NCI-H2171 treated with DMSO at 0.1 percent for 48 hours (cell line): ENCODE data around the gene ATP23.
A peak's percentile ranks its signal among the peaks of the same experiment; 100 is the strongest.

Experiments used
- DNase-seq: peaks from one replicate; lab custom pipeline; 2025; lab: John Stamatoyannopoulos, UW

Gene ATP23

GRCh38 chr12:57941165-57941894 lies at the start of gene ATP23:
Gene ATP23 (plus strand): TSS chr12:57941567. CDS start chr12:57941702, 135 bp downstream.
- peak; percentile 94 for DNase-seq

GRCh38 chr12:57892232-57892972 lies 49.0 kb upstream of the ATP23 start:
- DNase-seq, result no peak

- peak; percentile 60 for DNase-seq
These were observed 47.7 kb upstream of the ATP23 start for GRCh38 chr12:57893431-57894353.

DNA sequence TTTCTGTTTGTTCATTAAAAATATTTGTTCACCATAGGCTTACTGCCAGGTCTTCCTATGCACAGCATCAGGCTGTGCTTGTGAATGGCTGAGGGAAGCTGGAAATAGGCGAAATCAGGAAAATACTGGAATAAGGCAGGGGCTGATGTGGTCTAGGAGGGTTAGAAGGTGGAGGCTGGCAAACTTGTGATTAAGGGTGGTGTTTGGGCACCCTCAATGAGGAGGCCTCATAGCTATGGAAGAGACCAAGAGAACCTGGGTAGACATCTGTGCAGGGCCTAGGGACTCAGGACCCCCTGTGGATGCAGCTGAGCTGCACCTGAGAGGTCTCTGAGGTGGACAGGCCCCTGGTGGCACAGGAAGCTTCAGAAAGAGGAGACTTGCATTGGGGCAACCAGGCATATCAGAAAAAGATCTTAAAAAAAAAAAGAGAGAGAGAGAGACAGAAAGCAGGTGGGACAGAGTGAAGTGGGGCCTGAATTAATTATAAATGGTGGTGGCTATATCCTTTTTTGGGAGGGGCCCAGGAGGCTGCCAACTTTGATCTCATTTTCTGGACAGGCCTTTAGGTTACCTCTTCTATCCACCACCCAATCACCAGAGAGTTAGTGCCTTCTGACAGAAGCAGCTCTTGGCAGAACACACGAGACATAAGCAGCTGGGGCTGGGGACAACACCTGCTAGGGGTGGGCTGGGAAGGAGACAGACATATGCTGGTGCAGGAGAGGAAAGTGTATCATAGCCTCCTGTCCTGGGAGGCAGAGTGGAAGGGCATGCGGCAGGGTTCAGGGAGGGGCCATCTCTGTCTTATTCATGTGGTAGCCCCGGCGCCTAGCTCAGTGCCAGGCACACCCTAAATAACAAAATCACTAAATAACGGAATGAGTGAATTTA lies 46.7 kb upstream of the ATP23 start:
- peak; percentile 98 for DNase-seq

DNA sequence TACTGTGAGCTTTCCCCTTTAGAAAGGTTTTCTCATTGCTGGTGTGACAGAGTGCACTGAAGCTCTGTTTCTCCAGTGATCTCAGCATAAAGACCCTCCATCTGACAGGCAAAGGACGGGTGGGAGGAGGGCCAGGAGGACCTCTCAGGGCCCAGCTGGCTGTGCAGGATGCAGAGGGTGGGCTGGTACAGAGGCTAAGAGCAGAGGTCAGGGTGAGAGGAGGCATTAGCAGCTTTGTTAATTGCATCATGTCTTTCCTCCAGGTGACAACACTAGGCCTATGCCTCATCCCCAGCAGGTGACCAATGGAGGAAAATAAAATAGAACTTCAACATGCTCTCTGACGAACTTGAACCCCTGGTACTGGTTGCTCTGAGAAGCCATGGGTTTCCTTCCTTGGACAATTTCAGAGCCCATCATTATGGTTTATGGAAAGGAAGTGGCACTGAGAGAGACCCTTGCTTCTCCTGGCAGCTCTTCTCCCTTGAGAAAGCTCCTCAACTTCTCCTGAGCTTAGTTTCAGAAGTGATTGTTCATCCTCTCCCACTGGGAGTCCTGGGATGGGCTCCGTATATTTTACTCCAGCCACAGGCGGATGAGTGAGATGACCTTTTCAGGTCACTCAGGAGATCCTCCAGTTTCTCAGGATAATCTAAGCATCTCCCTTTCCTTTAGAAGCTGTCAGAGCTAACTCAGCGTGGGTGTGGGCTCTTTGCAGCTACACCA lies 45.8 kb upstream of the ATP23 start:
- no peak for DNase-seq

- peak; percentile 28 for DNase-seq
These were observed 45.3 kb upstream of the ATP23 start for GRCh38 chr12:57896115-57896433.

DNA sequence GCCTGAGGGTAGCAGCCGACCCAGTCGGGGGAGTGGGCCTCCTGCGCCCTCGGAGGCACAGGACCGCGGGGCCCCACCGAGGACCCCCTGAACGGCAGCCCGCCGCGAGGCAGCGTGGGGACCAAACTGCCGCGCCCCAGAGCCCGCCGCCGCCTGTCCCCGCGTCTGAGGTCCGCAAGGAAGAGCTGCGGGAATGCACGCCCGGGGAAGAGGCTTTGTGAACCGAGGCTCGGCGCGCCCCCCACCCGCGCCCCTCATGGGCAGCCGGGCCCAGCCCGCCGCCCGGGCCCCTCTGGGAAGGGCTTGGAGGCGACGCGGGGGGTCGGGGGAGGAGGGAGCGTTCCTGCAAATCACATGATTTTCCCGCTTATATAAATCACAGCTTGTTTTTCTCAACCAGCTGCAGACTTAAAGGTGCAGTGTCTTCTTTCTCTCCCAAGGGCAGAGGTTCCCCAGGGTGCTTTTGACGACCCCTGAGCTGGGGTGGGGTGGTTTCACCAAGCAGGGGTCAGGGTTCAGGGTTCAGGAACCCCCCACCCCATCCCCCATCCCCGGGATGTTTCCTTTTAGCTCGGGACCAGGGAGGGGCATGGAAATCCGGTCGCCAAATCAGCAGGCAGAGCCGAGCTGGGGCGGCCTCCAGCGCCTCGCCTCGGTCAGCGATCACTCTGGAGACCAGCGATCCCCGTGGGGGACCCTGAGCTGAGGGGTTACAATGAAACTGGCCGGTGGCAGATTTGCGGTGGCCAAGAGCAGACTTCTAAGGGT lies 44.7 kb upstream of the ATP23 start:
- peak; percentile 65 for DNase-seq

GRCh38 chr12:57897286-57897974 lies 43.9 kb upstream of the ATP23 start:
- DNase-seq, result no peak

GRCh38 chr12:57898308-57898970 lies 42.9 kb upstream of the ATP23 start:
- peak; percentile 58 for DNase-seq

- DNase-seq, result no peak
These were observed 42.2 kb upstream of the ATP23 start for GRCh38 chr12:57899010-57899662.

GRCh38 chr12:57902478-57902969 lies 38.8 kb upstream of the ATP23 start:
- no peak for DNase-seq

DNA sequence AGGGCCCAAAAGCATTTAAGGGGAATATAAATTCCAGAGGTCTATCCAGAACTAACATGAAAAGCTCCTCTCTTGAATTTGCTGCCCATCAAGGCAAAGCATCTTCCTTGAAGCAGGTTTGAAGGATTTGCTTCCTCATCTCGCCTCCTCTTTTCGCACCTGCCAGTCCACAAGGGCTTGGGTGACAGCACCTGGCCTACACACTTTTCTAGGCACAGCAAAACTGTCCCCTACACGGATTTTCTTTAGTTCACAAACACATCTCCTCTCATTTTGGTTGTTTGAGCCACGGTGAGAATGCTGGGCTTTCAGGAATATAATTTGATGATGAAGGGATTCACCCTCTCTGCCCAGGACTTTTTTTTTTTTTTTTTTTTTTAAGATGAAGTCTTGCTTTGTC lies 36.9 kb upstream of the ATP23 start:
- no peak for DNase-seq

DNA sequence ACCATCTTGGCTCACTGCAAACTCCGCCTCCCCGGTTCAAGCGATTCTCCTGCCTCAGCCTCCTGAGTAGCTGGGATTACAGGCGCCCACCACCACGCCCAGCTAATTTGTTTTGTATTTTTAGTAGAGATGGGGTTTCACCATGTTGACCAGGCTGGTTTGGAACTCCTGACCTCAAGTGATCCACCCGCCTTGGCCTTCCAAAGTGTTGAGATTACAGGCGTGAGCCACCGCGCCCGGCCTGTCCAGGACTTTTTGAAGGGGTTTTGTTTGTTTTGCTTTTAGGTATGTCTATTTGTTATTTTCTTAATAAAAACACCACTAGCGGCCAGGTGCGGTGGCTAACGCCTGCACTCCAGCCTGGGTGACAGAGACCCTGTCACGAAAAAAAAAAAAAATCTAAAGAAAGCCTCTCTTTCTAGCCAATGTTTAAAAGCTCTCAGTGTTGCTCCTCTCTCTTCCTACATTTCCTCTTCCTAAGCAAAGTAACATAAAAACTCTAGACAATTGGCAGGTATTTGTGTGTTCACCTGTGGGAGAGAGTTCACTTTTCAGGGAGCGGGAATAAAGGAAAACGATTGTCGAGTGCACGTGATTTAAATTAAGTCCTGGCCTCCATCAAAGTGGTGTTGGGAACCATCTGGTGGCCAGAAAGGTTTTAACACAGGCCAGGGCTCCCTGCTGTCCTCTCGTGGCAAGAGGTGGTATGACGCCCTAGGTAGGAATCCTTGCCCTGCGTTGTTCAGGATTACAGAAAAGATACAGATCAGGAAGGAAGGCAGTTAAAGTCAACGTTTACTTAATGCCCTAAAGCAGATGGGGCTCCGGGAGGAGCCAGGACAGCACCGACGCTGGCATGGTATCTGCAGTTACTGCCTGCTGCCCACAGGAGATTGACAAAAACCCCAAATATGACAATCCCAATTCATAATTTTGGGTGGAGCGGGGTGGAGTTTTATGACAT lies 36.2 kb upstream of the ATP23 start:
- peak; percentile 90 for DNase-seq

DNA sequence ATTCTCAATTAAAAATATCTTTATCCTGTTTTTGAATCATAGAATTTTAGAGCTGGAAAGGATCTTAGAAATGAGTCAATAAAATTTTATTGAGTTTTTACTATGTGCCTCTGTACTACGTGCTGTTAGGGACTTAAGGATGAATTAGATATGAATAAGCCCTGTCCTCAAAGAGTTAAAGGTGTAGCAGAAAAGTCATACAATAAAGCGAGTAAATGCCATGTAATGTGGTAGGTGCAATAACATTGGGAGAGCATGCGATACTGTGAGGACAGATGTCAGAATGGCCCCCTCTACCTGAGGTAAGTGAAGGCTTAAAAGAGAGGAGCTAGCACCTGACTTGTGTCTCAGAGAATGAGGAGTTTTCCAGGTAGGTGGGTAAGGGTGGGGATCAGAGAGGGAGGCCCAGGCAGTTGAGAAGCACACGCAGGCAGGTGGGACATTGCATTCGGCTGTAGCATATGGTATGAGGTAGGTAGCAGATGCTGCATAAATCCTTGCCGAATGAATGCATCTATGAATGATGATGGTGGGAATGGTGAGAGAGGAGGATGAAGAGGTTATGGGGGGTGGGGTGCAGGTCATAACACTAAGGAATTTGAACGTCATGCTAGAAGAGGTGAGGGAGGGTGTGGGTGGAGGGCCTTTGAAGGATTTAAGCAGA lies 35.4 kb upstream of the ATP23 start:
- DNase-seq, result peak; percentile 71

- DNase-seq, result no peak
These were observed 34.5 kb upstream of the ATP23 start for GRCh38 chr12:57906821-57907220.

- DNase-seq, result no peak
These were observed 34.1 kb upstream of the ATP23 start for GRCh38 chr12:57907281-57907680.
